ENCODE measurements around the gene EPHA6. TPM values are rescaled to one million over a fixed set of nuclear protein-coding genes. Genes with fewer than 3 reads are reported as not detected.

EPHA6 gene
- total RNA-seq, 1 experiment from 2014 or later, result 3.6 TPM

DNA sequence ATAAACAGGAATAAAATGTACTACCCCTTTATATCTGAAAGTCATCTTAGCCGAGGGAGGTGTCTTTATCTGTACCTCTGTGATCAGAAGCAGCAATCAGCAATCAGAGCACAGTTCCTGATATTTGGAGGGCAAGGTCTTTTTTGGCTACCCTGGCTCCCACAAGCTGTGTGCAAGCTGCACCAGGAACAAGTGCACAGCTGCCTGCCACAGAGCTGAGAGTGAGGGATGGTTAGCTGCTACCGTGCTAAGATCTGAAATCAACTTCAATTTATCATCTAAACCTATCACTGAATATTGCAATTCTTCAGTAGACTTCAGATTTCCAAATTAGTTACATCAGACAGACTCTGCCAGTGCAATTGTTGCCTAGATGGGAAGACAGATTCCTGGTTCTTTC lies 545.6 kb downstream of the EPHA6 start:
- Histone ChIP-seq H3K79me2 (ENCODE audit: low read length) (no peaks in the 10 kb centered on the region), H3K9ac (ENCODE audit: low read length) (no peak overlapping the region), H3K27ac (ENCODE audit: low read length) (no peak overlapping the region), H3K4me3 (ENCODE audit: low read length) (no peak overlapping the region), H2AFZ (ENCODE audit: low read length) (no peak overlapping the region), H3K27me3 (ENCODE audit: low read length) (no peaks in the 10 kb centered on the region), H3K4me2 (ENCODE audit: low read length) (no peak overlapping the region), H4K20me1 (ENCODE audit: low read length) (no peaks in the 10 kb centered on the region), H3K4me1 (ENCODE audit: insufficient read depth, low read length) (no peaks in the 10 kb centered on the region), H3F3A (ENCODE audit: low read length, unreplicated experiment) (no peaks in the 10 kb centered on the region), H3K9me2 (replicated peaks; ENCODE audit: low read length) (no peaks in the 10 kb centered on the region), H3K36me3 (ENCODE audit: low read depth, low read length) (no peaks in the 10 kb centered on the region), H3K9me3 (ENCODE audit: low read length) (no peaks in the 10 kb centered on the region)
- intact Hi-C loops (cut with micrococcal nuclease), result no loop called here
- no peak for ATAC-seq
- ChIA-PET POLR2A (ENCODE audit: unreplicated experiment) (no interaction called here), CTCF (no interaction called here)
- BruUV-seq (replicated peaks), result no TSS peak
- TF ChIP-seq, protein P1, sequence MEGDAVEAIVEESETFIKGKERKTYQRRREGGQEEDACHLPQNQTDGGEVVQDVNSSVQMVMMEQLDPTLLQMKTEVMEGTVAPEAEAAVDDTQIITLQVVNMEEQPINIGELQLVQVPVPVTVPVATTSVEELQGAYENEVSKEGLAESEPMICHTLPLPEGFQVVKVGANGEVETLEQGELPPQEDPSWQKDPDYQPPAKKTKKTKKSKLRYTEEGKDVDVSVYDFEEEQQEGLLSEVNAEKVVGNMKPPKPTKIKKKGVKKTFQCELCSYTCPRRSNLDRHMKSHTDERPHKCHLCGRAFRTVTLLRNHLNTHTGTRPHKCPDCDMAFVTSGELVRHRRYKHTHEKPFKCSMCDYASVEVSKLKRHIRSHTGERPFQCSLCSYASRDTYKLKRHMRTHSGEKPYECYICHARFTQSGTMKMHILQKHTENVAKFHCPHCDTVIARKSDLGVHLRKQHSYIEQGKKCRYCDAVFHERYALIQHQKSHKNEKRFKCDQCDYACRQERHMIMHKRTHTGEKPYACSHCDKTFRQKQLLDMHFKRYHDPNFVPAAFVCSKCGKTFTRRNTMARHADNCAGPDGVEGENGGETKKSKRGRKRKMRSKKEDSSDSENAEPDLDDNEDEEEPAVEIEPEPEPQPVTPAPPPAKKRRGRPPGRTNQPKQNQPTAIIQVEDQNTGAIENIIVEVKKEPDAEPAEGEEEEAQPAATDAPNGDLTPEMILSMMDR (conservative IDR thresholded peaks at IDR 0.05; ENCODE audit: low read depth, low read length), result no peak
- no peak for DNase-seq

DNA sequence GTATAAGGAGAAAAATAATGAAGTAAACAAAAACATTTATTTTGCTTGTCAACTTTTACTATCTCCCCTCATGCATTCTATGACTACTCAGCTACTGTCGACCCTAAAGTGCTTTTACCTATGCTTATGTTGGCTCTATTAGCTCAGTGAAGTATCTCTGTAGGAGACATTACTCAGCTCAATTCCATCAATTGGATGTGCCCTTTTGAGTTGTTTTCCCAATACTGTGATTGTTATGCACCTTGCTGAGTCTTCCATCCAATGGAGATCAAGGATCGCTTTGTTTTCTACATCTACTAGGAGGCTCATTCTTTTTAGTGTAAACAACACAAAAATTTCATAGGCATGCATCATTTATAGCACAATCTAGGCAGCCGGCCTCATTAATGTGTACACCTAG lies 546.4 kb downstream of the EPHA6 start:
- no peaks in the 10 kb centered on the region for H3K36me3 ChIP-seq (ENCODE audit: low read depth, low read length)
- BruUV-seq (replicated peaks), result no TSS peak

GRCh38 chr3:97384583-97384982 lies 570.2 kb downstream of the EPHA6 start:
- H3K36me3 ChIP-seq (ENCODE audit: low read depth, low read length), result no peaks in the 10 kb centered on the region
- H2AFZ ChIP-seq (ENCODE audit: low read length), result no peak overlapping the region
- ChIA-PET POLR2A (ENCODE audit: unreplicated experiment) (no interaction called here), CTCF (no interaction called here)
- BruUV-seq (replicated peaks), result no TSS peak
- H3F3A ChIP-seq (ENCODE audit: low read length, unreplicated experiment), result no peaks in the 10 kb centered on the region
- intact Hi-C loops (cut with micrococcal nuclease), result no loop called here
- TF ChIP-seq EZH2phosphoT487 (IDR thresholded peaks at IDR 0.05; ENCODE audit: borderline replicate concordance, low read length) (no peak), EZH2 (IDR thresholded peaks at IDR 0.05; ENCODE audit: low read length, unreplicated experiment) (no peak)
- TF ChIP-seq, protein P1 (conservative IDR thresholded peaks at IDR 0.05; ENCODE audit: low read depth, low read length), result no peak
- H3K27ac ChIP-seq (ENCODE audit: low read length), result no peak overlapping the region
- no peak for DNase-seq
- H3K4me2 ChIP-seq (ENCODE audit: low read length), result no peak overlapping the region
- no peak for ATAC-seq
- no peaks in the 10 kb centered on the region for H3K79me2 ChIP-seq (ENCODE audit: low read length)
- no peaks in the 10 kb centered on the region for H4K20me1 ChIP-seq (ENCODE audit: low read length)
- H3K9me2 ChIP-seq (replicated peaks; ENCODE audit: low read length), result no peaks in the 10 kb centered on the region
- no peaks in the 10 kb centered on the region for H3K27me3 ChIP-seq (ENCODE audit: low read length)
- no peaks in the 10 kb centered on the region for H3K4me1 ChIP-seq (ENCODE audit: insufficient read depth, low read length)
- no peak overlapping the region for H3K4me3 ChIP-seq (ENCODE audit: low read length)
- 0 out of 2 replicates have a peak, but pooled peaks cover 7% of the 10 kb centered on the region for H3K9me3 ChIP-seq (ENCODE audit: low read length)
- H3K9ac ChIP-seq (ENCODE audit: low read length), result no peak overlapping the region

More for the DNA sequence above, 546.4 kb downstream of the EPHA6 start:
- H4K20me1 ChIP-seq (ENCODE audit: low read length), result no peaks in the 10 kb centered on the region
- no peaks in the 10 kb centered on the region for H3K4me1 ChIP-seq (ENCODE audit: insufficient read depth, low read length)
- no peaks in the 10 kb centered on the region for H3K79me2 ChIP-seq (ENCODE audit: low read length)
- TF ChIP-seq EZH2 (IDR thresholded peaks at IDR 0.05; ENCODE audit: low read length, unreplicated experiment), result no peak
- TF ChIP-seq, protein P1 (conservative IDR thresholded peaks at IDR 0.05; ENCODE audit: low read depth, low read length), result no peak
- no peak for TF ChIP-seq EZH2phosphoT487 (IDR thresholded peaks at IDR 0.05; ENCODE audit: borderline replicate concordance, low read length)
- H3K4me2 ChIP-seq (ENCODE audit: low read length), result no peak overlapping the region
- no peak overlapping the region for H3K9ac ChIP-seq (ENCODE audit: low read length)
- ChIA-PET POLR2A (ENCODE audit: unreplicated experiment) (no interaction called here), CTCF (no interaction called here)
- no peaks in the 10 kb centered on the region for H3F3A ChIP-seq (ENCODE audit: low read length, unreplicated experiment)
- intact Hi-C loops (cut with micrococcal nuclease), result no loop called here
- no peak for ATAC-seq
- H3K9me2 ChIP-seq (replicated peaks; ENCODE audit: low read length), result no peaks in the 10 kb centered on the region
- H3K4me3 ChIP-seq (ENCODE audit: low read length), result no peak overlapping the region
- H3K27ac ChIP-seq (ENCODE audit: low read length), result no peak overlapping the region
- no peaks in the 10 kb centered on the region for H3K27me3 ChIP-seq (ENCODE audit: low read length)
- H2AFZ ChIP-seq (ENCODE audit: low read length), result no peak overlapping the region
- DNase-seq, result no peak
- H3K9me3 ChIP-seq (ENCODE audit: low read length), result no peaks in the 10 kb centered on the region
